ENCODE results near the gene ADGRF3. TPM values are rescaled to one million over a fixed set of nuclear protein-coding genes. Genes with fewer than 3 reads are reported as not detected.

The ADGRF3 gene
- total RNA-seq, 1 experiment from 2014 or later, result 0.09 TPM

GRCh38 chr2:26384183-26384582, 37.6 kb upstream of the ADGRF3 start:
- H2BK12ac ChIP-seq (ENCODE audit: insufficient read length, low read depth, low read length), result no peak overlapping the region
- DNase-seq, result no peak
- H2BK120ac ChIP-seq (ENCODE audit: low read depth, low read length, poor library complexity, severe bottlenecking), result no peak overlapping the region
- H3K27ac Mint-ChIP-seq, result no peak overlapping the region
- H3K27me3 Mint-ChIP-seq (ENCODE audit: low read depth), result no peaks in the 10 kb centered on the region
- H3K27me3 ChIP-seq (ENCODE audit: insufficient read depth, low read length), result no peaks in the 10 kb centered on the region
- H3K36me3 Mint-ChIP-seq (ENCODE audit: insufficient read depth in 1 of 3, low read depth in 3 of 3), result peaks cover 0 to 28% (median 16%) of the 10 kb centered on the region in 3 experiments; a peak in 6 of 7 replicates
- H2AK5ac ChIP-seq (ENCODE audit: insufficient read length, low read length), result no peak overlapping the region
- no CpG with 5 or more reads among the region's 9 CpGs for WGBS (ENCODE audit: extremely low coverage, insufficient read length, low lambda C conversion rate)
- TF ChIP-seq CTCF (conservative IDR thresholded peaks at IDR 0.05), result no peak
- no peak overlapping the region for H3K4me3 Mint-ChIP-seq
- H3K27ac ChIP-seq (ENCODE audit: insufficient read length, low read depth, low read length), result no peak overlapping the region
- no peak overlapping the region for H3K56ac ChIP-seq (ENCODE audit: insufficient read length, low read depth, low read length)
- no peak overlapping the region for H3K18ac ChIP-seq (ENCODE audit: insufficient read length, low read depth, low read length)
- no peaks in the 10 kb centered on the region for H3K4me1 Mint-ChIP-seq
- H3K4me1 ChIP-seq (ENCODE audit: insufficient read depth, low read length), result no peaks in the 10 kb centered on the region
- H4K5ac ChIP-seq (ENCODE audit: insufficient read length, low read depth, low read length), result no peak overlapping the region
- no peak overlapping the region for H4K8ac ChIP-seq (replicated peaks; ENCODE audit: insufficient read length, low read depth, low read length)
- no peak overlapping the region for H3K23ac ChIP-seq (ENCODE audit: insufficient read length, low read depth, low read length)
- H4K20me1 ChIP-seq (ENCODE audit: control insufficient read depth, insufficient read depth, insufficient read length), result no peaks in the 10 kb centered on the region
- H3K9ac ChIP-seq (ENCODE audit: extremely low read depth, insufficient read length, low read length), result no peak overlapping the region
- no peak overlapping the region for H2BK5ac ChIP-seq (ENCODE audit: insufficient read length, low read length)
- H2BK15ac ChIP-seq (ENCODE audit: low read depth, low read length), result no peak overlapping the region
- H3K23me2 ChIP-seq (ENCODE audit: insufficient read length, low read depth, low read length, poor library complexity, severe bottlenecking), result no peaks in the 10 kb centered on the region
- no peaks in the 10 kb centered on the region for H3K9me3 ChIP-seq (ENCODE audit: control insufficient read depth, low read depth, low read length)
- H3K4ac ChIP-seq (ENCODE audit: low read depth, low read length), result no peak overlapping the region
- no peaks in the 10 kb centered on the region for H3K79me1 ChIP-seq (ENCODE audit: insufficient read depth, low read depth, low read length, poor library complexity, severe bottlenecking)
- H3K79me2 ChIP-seq (ENCODE audit: insufficient read depth, low read length), result no peaks in the 10 kb centered on the region
- H2BK20ac ChIP-seq (ENCODE audit: low read depth, low read length, poor library complexity, severe bottlenecking), result no peak overlapping the region
- H4K91ac ChIP-seq (ENCODE audit: insufficient read length, low read depth, low read length), result no peak overlapping the region
- no peak overlapping the region for H3K4me2 ChIP-seq (ENCODE audit: insufficient read depth, insufficient read length, low read length)
- no peak overlapping the region for H2AFZ ChIP-seq (ENCODE audit: low read length)
- H3K9me3 Mint-ChIP-seq, result no peaks in the 10 kb centered on the region
- H3T11ph ChIP-seq (ENCODE audit: low read length), result no peak overlapping the region
- no peak overlapping the region for H3K14ac ChIP-seq (ENCODE audit: insufficient read depth, low read length)

All from H9 (cell line).